K562 (cell line): ENCODE measurements around the gene RBMS1. TPM values are rescaled to one million over a fixed set of nuclear protein-coding genes. Genes with fewer than 3 reads are reported as not detected.

ENCODE experiments used
- ATAC-seq: fragments of 200-7000 bp; cut with Tn5 transposase; 3 replicates; pipeline ENCODE4 v1.9.1; 2020; ENCODE audit warnings: moderate library complexity
- BruUV-seq: library from RNA; stranded (reverse); fragments of 400-500 nt; replicated peaks from 2 replicates; lab custom pipeline; 2021; lab: Mats Ljungman, UMichigan
- CTCF ChIA-PET: fragments of 300-600 bp; formaldehyde crosslinking; extraction: SDS; loops from one replicate; lab custom pipeline; 2021; ENCODE audit warnings: low intra/inter-chr PET ratio; lab: Yijun Ruan, JAX
- POLR2A ChIA-PET: fragments of 300-600, 350-650 bp; sonication (Branson Sonifier 250); formaldehyde crosslinking; extraction: SDS; loops from one replicate; lab custom pipeline; 2021; ENCODE audit warnings: antibody characterized with exemption, inconsistent platforms; lab: Yijun Ruan, JAX
- DNase-seq, 4 experiments: peaks; one replicate each; pipeline versions ENCODE4 v3.0.0 to v3.0.0-alpha.2; 2011 to 2018; ENCODE audit warnings: low spot score in 3 of 4, mixed read lengths in 3 of 4; ENCODE audit errors: extremely low read depth in 1 of 4
- FAIRE-seq: peaks from 2 replicates; lab custom pipeline; 2011; peaks lifted over from hg19 to GRCh38; lab: Jason Lieb, UNC
- H2AFZ ChIP-seq: 2 replicates; pipeline ENCODE4 v1.6.0; 2011; ENCODE audit warnings: low read depth, low read length, control low read depth, inconsistent platforms
- H3K27ac ChIP-seq: fragments of 200-600 bp; 3 replicates; pipeline ENCODE4 v1.8.0; 2011; ENCODE audit warnings: low read depth, mild to moderate bottlenecking, control low read depth, inconsistent platforms, low read length, moderate library complexity, mixed read lengths; ENCODE audit errors: extremely low read depth
- H3K27me3 ChIP-seq, 2 experiments: fragments of 300-600 bp in 1 of 2; 2 replicates in 1 of 2; 3 replicates in 1 of 2; pipeline versions ENCODE4 v1.6.0 to v1.8.0; 2011; ENCODE audit warnings: inconsistent platforms in 2 of 2, low read length in 2 of 2, mild to moderate bottlenecking in 1 of 2, mixed read lengths in 1 of 2, moderate library complexity in 1 of 2; ENCODE audit not compliant: control insufficient read depth in 2 of 2, insufficient read depth in 2 of 2
- H3K36me3 ChIP-seq: fragments of 300-600 bp; 3 replicates; pipeline ENCODE4 v1.8.0; 2011; ENCODE audit warnings: mild to moderate bottlenecking, low read length, inconsistent platforms; ENCODE audit not compliant: control insufficient read depth, insufficient read depth
- H3K4me1 ChIP-seq, 2 experiments: fragments of 200-600 bp in 1 of 2; replicated peaks in 1 of 2; 2 replicates in 1 of 2; 3 replicates in 1 of 2; pipeline versions ENCODE4 v1.5.1 to v1.8.0; 2011; ENCODE audit warnings: inconsistent platforms in 2 of 2, low read length in 2 of 2, mild to moderate bottlenecking in 1 of 2, mixed read lengths in 1 of 2, moderate library complexity in 1 of 2; ENCODE audit not compliant: control insufficient read depth in 2 of 2, insufficient read depth in 2 of 2
- H3K4me2 ChIP-seq: 2 replicates; pipeline ENCODE4 v1.6.1; 2011; ENCODE audit warnings: low read length, control low read depth, inconsistent platforms, mixed read lengths; ENCODE audit not compliant: insufficient read depth
- H3K4me3 ChIP-seq: fragments of 200-600 bp; sonication (generic), shearing (Covaris generic); 2 replicates; pipeline ENCODE4 v1.5.1; 2016; ENCODE audit warnings: control low read depth, inconsistent platforms
- H3K79me2 ChIP-seq: fragments of 200-600 bp; 3 replicates; pipeline ENCODE4 v1.8.0; 2011; ENCODE audit warnings: low read length, inconsistent platforms; ENCODE audit not compliant: control insufficient read depth, insufficient read depth
- H3K9ac ChIP-seq, 2 experiments: 2 replicates each; pipeline versions ENCODE4 v1.6.0 to v1.6.1; 2011; ENCODE audit warnings: low read depth in 2 of 2, low read length in 2 of 2, control low read depth in 1 of 2, inconsistent platforms in 1 of 2, mild to moderate bottlenecking in 1 of 2, mixed read lengths in 1 of 2; ENCODE audit not compliant: insufficient read depth in 1 of 2
- H3K9me1 ChIP-seq: one replicate; pipeline ENCODE4 v1.6.0; 2011; ENCODE audit warnings: inconsistent platforms, mild to moderate bottlenecking, low read length, moderate library complexity; ENCODE audit not compliant: control insufficient read depth, insufficient read depth
- H3K9me3 ChIP-seq: replicated peaks from 2 replicates; pipeline ENCODE4 v1.5.1; 2011; ENCODE audit warnings: low read depth, low read length, inconsistent platforms; ENCODE audit not compliant: control insufficient read depth, insufficient read depth
- H4K20me1 ChIP-seq: replicated peaks from 2 replicates; pipeline ENCODE4 v1.6.1; 2011; ENCODE audit warnings: low read length, inconsistent platforms, mixed read lengths; ENCODE audit not compliant: control insufficient read depth, insufficient read depth
- DDX20 ChIP-seq: fragments of 450-650 bp; IDR thresholded peaks from 2 replicates; pipeline ENCODE4 v1.6.1; 2016; ENCODE audit warnings: missing genetic modification characterization, low read depth, mild to moderate bottlenecking, missing compliant biosample characterization, moderate library complexity
- KAT8 ChIP-seq: fragments of 450-650 bp; IDR thresholded peaks from 2 replicates; pipeline ENCODE4 v1.6.1; 2016; ENCODE audit warnings: low read depth, mild to moderate bottlenecking
- PRPF4 ChIP-seq: fragments of 200-400 bp; formaldehyde crosslinking; IDR thresholded peaks from one replicate; pipeline ENCODE4 v1.6.1; 2017; ENCODE audit warnings: low read length, low read depth, mild to moderate bottlenecking; ENCODE audit not compliant: insufficient read depth, poor library complexity, severe bottlenecking
- STAG1 ChIP-seq: sonication (generic); formaldehyde crosslinking; IDR thresholded peaks from 2 replicates; pipeline ENCODE4 v1.5.0; 2020; ENCODE audit warnings: missing genetic modification reagents, borderline replicate concordance
- ZNF830 ChIP-seq: fragments of 250-450 bp; sonication (Bioruptor Pico); IDR thresholded peaks from 2 replicates; pipeline ENCODE4 v1.5.0; 2021; ENCODE audit warnings: mild to moderate bottlenecking
- in situ Hi-C: fragments of 300-500 bp; cut with MboI; formaldehyde crosslinking; loops from 4 replicates; pipeline ENCODE4 v1.15.0; 2018; ENCODE audit warnings: inconsistent platforms, mixed read lengths
- intact Hi-C: fragments of 100-400 bp; cut with micrococcal nuclease; formaldehyde crosslinking; loops from 2 replicates; pipeline ENCODE4 v1.14.2; 2022
- polyA plus RNA-seq, 8 experiments: library from polyadenylated mRNA; depleted of rRNA in 4 of 8; stranded (reverse) in 5 of 8; unstranded in 3 of 8; fragments of >200 nt; fragmentation: Nextera tagmentation in 2 of 8; fragmentation: Illumina TruSeq in 1 of 8; extraction: Ambion mirVana in 2 of 8; extraction: Trizol in 1 of 8; gene quantifications; 2 replicates each; pipeline versions ENCODE4 v1.2.1 to v1.2.3, GENCODE V29; 2011 to 2014; ENCODE audit warnings: inconsistent platforms in 1 of 8, missing spikeins in 1 of 8
- total RNA-seq, 7 experiments: library from RNA; depleted of rRNA in 6 of 7; stranded (reverse); fragments of >200 nt in 6 of 7; fragmentation: Illumina TruSeq in 2 of 7; extraction: Trizol in 2 of 7; gene quantifications; 2 replicates each; pipeline versions ENCODE4 v1.2.1 to v1.2.3, GENCODE V29; 2011 to 2021; ENCODE audit warnings: low replicate concordance in 1 of 7
- TF ChIP-seq, protein P1 (sequence below): sonication (generic); formaldehyde crosslinking; IDR thresholded peaks from 2 replicates; pipeline ENCODE4 v1.8.1; 2023; ENCODE audit warnings: mild to moderate bottlenecking, missing genetic modification reagents
- TF ChIP-seq, protein P2 (sequence below), 2 experiments: fragments of 450-650 bp in 1 of 2; IDR thresholded peaks; 2 replicates each; pipeline ENCODE4 v1.6.1; 2011 to 2017; ENCODE audit warnings: low read depth in 2 of 2, antibody characterized with exemption in 1 of 2, borderline replicate concordance in 1 of 2, low read length in 1 of 2, mild to moderate bottlenecking in 1 of 2, mixed read lengths in 1 of 2; ENCODE audit not compliant: control insufficient read depth in 1 of 2
- TF ChIP-seq, protein P3 (sequence below): IDR thresholded peaks from 3 replicates; pipeline ENCODE4 v1.6.1; 2011; ENCODE audit warnings: borderline replicate concordance, mild to moderate bottlenecking; ENCODE audit not compliant: insufficient read length, insufficient read depth
- TF ChIP-seq, protein P4 (sequence below): sonication (generic); formaldehyde crosslinking; IDR thresholded peaks from 2 replicates; pipeline ENCODE4 v1.9.0; 2022; ENCODE audit warnings: mild to moderate bottlenecking, missing genetic modification reagents

The RBMS1 gene
- total and polyA plus RNA-seq, 9 of the 15 experiments (the other 6 are each of a cell fraction or from before 2014, with no cell fraction given), result 0.04 to 0.31 (median 0.09) TPM; not detected in 6

DNA sequence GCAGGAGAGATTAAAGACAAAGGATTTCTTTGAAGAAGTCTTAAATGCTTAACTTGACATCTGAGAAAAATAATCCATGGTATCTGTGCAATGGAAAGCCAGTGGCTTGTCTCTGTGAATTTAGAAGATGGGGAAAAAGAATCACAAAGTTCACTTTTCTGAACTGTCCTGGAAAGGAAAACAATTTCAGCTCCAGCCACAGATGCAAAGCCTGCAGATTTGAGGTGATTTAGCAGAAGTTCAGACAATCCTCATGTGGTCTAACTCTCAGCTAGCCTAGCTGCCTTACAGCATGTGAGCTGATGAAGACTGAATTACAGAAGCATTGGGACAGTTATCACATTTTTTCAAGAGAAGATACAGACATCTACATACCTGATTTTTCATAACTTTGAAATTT is 166.8 kb downstream of the RBMS1 start:
- TF ChIP-seq, protein P1, sequence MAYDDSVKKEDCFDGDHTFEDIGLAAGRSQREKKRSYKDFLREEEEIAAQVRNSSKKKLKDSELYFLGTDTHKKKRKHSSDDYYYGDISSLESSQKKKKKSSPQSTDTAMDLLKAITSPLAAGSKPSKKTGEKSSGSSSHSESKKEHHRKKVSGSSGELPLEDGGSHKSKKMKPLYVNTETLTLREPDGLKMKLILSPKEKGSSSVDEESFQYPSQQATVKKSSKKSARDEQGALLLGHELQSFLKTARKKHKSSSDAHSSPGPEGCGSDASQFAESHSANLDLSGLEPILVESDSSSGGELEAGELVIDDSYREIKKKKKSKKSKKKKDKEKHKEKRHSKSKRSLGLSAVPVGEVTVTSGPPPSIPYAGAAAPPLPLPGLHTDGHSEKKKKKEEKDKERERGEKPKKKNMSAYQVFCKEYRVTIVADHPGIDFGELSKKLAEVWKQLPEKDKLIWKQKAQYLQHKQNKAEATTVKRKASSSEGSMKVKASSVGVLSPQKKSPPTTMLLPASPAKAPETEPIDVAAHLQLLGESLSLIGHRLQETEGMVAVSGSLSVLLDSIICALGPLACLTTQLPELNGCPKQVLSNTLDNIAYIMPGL (CRISPR knock-in tag), result no peak
- TF ChIP-seq DDX20 (tag) (no peak), ZNF830 (CRISPR knock-in tag) (no peak), KAT8 (no peak), STAG1 (CRISPR knock-in tag) (no peak), PRPF4 (no peak)
- TF ChIP-seq, protein P2, sequence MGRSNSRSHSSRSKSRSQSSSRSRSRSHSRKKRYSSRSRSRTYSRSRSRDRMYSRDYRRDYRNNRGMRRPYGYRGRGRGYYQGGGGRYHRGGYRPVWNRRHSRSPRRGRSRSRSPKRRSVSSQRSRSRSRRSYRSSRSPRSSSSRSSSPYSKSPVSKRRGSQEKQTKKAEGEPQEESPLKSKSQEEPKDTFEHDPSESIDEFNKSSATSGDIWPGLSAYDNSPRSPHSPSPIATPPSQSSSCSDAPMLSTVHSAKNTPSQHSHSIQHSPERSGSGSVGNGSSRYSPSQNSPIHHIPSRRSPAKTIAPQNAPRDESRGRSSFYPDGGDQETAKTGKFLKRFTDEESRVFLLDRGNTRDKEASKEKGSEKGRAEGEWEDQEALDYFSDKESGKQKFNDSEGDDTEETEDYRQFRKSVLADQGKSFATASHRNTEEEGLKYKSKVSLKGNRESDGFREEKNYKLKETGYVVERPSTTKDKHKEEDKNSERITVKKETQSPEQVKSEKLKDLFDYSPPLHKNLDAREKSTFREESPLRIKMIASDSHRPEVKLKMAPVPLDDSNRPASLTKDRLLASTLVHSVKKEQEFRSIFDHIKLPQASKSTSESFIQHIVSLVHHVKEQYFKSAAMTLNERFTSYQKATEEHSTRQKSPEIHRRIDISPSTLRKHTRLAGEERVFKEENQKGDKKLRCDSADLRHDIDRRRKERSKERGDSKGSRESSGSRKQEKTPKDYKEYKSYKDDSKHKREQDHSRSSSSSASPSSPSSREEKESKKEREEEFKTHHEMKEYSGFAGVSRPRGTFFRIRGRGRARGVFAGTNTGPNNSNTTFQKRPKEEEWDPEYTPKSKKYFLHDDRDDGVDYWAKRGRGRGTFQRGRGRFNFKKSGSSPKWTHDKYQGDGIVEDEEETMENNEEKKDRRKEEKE (IDR thresholded peaks at IDR 0.05; ENCODE audit: borderline replicate concordance in 1 of 2, control insufficient read depth in 1 of 2, low read depth in 2 of 2, low read length in 1 of 2), result no peak
- TF ChIP-seq, protein P3, sequence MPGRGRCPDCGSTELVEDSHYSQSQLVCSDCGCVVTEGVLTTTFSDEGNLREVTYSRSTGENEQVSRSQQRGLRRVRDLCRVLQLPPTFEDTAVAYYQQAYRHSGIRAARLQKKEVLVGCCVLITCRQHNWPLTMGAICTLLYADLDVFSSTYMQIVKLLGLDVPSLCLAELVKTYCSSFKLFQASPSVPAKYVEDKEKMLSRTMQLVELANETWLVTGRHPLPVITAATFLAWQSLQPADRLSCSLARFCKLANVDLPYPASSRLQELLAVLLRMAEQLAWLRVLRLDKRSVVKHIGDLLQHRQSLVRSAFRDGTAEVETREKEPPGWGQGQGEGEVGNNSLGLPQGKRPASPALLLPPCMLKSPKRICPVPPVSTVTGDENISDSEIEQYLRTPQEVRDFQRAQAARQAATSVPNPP, result no peak
- TF ChIP-seq, protein P4, sequence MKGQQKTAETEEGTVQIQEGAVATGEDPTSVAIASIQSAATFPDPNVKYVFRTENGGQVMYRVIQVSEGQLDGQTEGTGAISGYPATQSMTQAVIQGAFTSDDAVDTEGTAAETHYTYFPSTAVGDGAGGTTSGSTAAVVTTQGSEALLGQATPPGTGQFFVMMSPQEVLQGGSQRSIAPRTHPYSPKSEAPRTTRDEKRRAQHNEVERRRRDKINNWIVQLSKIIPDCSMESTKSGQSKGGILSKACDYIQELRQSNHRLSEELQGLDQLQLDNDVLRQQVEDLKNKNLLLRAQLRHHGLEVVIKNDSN (CRISPR knock-in tag), result no peak
- ChIA-PET CTCF (no interaction called here), POLR2A (no interaction called here)
- Histone ChIP-seq H3K9me1 (no peaks in the 10 kb centered on the region), H3K9me3 (no peaks in the 10 kb centered on the region), H3K4me2 (no peak overlapping the region), H3K27ac (no peak overlapping the region), H3K79me2 (no peaks in the 10 kb centered on the region), H4K20me1 (no peaks in the 10 kb centered on the region), H3K36me3 (no peaks in the 10 kb centered on the region), H2AFZ (no peak overlapping the region), H3K9ac (no peak overlapping the region), H3K4me3 (no peak overlapping the region), H3K27me3 (no peaks in the 10 kb centered on the region), H3K4me1 (no peaks in the 10 kb centered on the region)
- in situ Hi-C loops, result no loop called here
- no peak for FAIRE-seq
- no TSS peak for BruUV-seq
- no peak for DNase-seq
- intact Hi-C loops, result no loop called here
- no peak for ATAC-seq
